ENCODE results near the gene SEC11A. TPM values are rescaled to one million over a fixed set of nuclear protein-coding genes. Genes with fewer than 3 reads are reported as not detected.
A peak's percentile ranks its signal among the peaks of the same experiment; 100 is the strongest.

SEC11A gene
- total RNA-seq, 1 donor: 292 TPM

- TF ChIP-seq, protein P1, sequence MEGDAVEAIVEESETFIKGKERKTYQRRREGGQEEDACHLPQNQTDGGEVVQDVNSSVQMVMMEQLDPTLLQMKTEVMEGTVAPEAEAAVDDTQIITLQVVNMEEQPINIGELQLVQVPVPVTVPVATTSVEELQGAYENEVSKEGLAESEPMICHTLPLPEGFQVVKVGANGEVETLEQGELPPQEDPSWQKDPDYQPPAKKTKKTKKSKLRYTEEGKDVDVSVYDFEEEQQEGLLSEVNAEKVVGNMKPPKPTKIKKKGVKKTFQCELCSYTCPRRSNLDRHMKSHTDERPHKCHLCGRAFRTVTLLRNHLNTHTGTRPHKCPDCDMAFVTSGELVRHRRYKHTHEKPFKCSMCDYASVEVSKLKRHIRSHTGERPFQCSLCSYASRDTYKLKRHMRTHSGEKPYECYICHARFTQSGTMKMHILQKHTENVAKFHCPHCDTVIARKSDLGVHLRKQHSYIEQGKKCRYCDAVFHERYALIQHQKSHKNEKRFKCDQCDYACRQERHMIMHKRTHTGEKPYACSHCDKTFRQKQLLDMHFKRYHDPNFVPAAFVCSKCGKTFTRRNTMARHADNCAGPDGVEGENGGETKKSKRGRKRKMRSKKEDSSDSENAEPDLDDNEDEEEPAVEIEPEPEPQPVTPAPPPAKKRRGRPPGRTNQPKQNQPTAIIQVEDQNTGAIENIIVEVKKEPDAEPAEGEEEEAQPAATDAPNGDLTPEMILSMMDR (IDR thresholded peaks at IDR 0.05; ENCODE audit: insufficient read depth, low read length): no peak
- peak; percentile 53 for DNase-seq (ENCODE audit: low read depth)
These were observed 31.8 kb downstream of the SEC11A start for GRCh38 chr15:84684092-84684491.

GRCh38 chr15:84681831-84682230, 34.1 kb downstream of the SEC11A start:
- no peak overlapping the region for H3K4me3 ChIP-seq (ENCODE audit: low read depth, low read length)
- TF ChIP-seq, protein P1 (IDR thresholded peaks at IDR 0.05; ENCODE audit: insufficient read depth, low read length): no peak
- DNase-seq (ENCODE audit: low read depth): no peak

More at GRCh38 chr15:84684092-84684491, 31.8 kb downstream of the SEC11A start:
- H3K4me3 ChIP-seq (ENCODE audit: low read depth, low read length): no peak overlapping the region

- TF ChIP-seq, protein P1 (IDR thresholded peaks at IDR 0.05; ENCODE audit: insufficient read depth, low read length): no peak
- peak; percentile 89 for DNase-seq (ENCODE audit: low read depth)
- H3K4me3 ChIP-seq (ENCODE audit: low read depth, low read length): no peak overlapping the region
These were observed 44.7 kb downstream of the SEC11A start for GRCh38 chr15:84671211-84671610.

GRCh38 chr15:84669726-84670125, 46.2 kb downstream of the SEC11A start:
- peak; percentile 12 for DNase-seq (ENCODE audit: low read depth)
- TF ChIP-seq, protein P1 (IDR thresholded peaks at IDR 0.05; ENCODE audit: insufficient read depth, low read length): no peak
- H3K4me3 ChIP-seq (ENCODE audit: low read depth, low read length): no peak overlapping the region

GRCh38 chr15:84668221-84668982, 47.5 kb downstream of the SEC11A start:
- H3K4me3 ChIP-seq (ENCODE audit: low read depth, low read length): no peak overlapping the region
- TF ChIP-seq, protein P1 (IDR thresholded peaks at IDR 0.05; ENCODE audit: insufficient read depth, low read length): no peak
- DNase-seq (ENCODE audit: low read depth): no peak

DNA sequence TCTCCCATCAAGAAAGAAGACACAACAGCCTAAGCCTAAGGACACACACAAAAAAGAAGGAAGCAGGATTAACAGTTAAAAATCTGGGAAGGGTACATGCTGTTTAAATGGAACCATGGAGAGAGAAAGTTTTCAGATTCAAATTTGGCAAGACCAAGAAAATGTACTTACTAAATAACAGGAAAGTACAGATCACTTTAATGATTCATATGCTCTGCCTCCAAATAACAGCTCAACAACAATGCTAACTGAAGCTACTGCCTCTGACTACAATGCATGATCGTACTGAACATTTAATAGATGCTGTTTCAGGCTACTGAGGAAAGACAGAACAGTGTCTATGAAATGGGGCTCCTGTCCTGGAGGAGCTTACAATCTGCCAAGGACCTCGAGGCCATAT, 49.6 kb downstream of the SEC11A start:
- no peak overlapping the region for H3K4me3 ChIP-seq (ENCODE audit: low read depth, low read length)
- TF ChIP-seq, protein P1 (IDR thresholded peaks at IDR 0.05; ENCODE audit: insufficient read depth, low read length): no peak
- peak; percentile 22 for DNase-seq (ENCODE audit: low read depth)

Measured in fibroblast of the aortic adventitia (primary cell).